HepG2 (cell line): ENCODE measurements around the gene ATP13A1. TPM values are rescaled to one million over a fixed set of nuclear protein-coding genes. Genes with fewer than 3 reads are reported as not detected.

Experiments
- ATF5 ChIP-seq: sonication (generic); formaldehyde crosslinking; IDR thresholded peaks from 2 replicates; pipeline ENCODE4 v1.4.0; 2020; ENCODE audit warnings: mild to moderate bottlenecking, low read depth, missing genetic modification reagents
- DNMT1 ChIP-seq: sonication (generic); formaldehyde crosslinking; IDR thresholded peaks from 2 replicates; pipeline ENCODE4 v1.5.1; 2020; ENCODE audit warnings: mild to moderate bottlenecking, missing genetic modification reagents
- FOXP4 ChIP-seq: sonication (generic); formaldehyde crosslinking; IDR thresholded peaks from 2 replicates; pipeline ENCODE4 v1.4.0; 2020; ENCODE audit warnings: missing genetic modification reagents
- MEIS1 ChIP-seq: sonication (generic); formaldehyde crosslinking; IDR thresholded peaks from 2 replicates; pipeline ENCODE4 v1.9.0; 2021; ENCODE audit warnings: mild to moderate bottlenecking, missing genetic modification reagents, moderate library complexity, borderline replicate concordance
- PAXIP1 ChIP-seq: sonication (generic); formaldehyde crosslinking; conservative IDR thresholded peaks from 2 replicates; pipeline ENCODE4 v1.4.0; 2020; ENCODE audit warnings: mild to moderate bottlenecking, missing genetic modification reagents, moderate library complexity
- POGK ChIP-seq: sonication (generic); formaldehyde crosslinking; conservative IDR thresholded peaks from 2 replicates; pipeline ENCODE4 v1.8.0; 2022; ENCODE audit warnings: mild to moderate bottlenecking, moderate library complexity, missing genetic modification reagents
- RXRB ChIP-seq: IDR thresholded peaks from 2 replicates; pipeline ENCODE4 v1.6.1; 2016; ENCODE audit warnings: borderline replicate concordance, missing genetic modification reagents, missing compliant biosample characterization
- SOX13 ChIP-seq, 3 experiments: fragments of 450-650 bp in 1 of 3; sonication (generic) in 1 of 3; formaldehyde crosslinking in 1 of 3; IDR thresholded peaks in 2 of 3; conservative IDR thresholded peaks in 1 of 3; 2 replicates each; pipeline versions ENCODE4 v1.5.0 to v1.6.1; 2016 to 2020; ENCODE audit warnings: antibody characterized with exemption in 1 of 3, mild to moderate bottlenecking in 1 of 3, missing compliant biosample characterization in 1 of 3, missing genetic modification reagents in 1 of 3, moderate library complexity in 1 of 3
- SP2 ChIP-seq: sonication (generic); formaldehyde crosslinking; IDR thresholded peaks from 2 replicates; pipeline ENCODE4 v1.5.1; 2020; ENCODE audit warnings: mild to moderate bottlenecking, missing genetic modification reagents
- TBX2 ChIP-seq: sonication (generic); formaldehyde crosslinking; IDR thresholded peaks from 2 replicates; pipeline ENCODE4 v1.5.0; 2020; ENCODE audit warnings: missing genetic modification reagents, mild to moderate bottlenecking, borderline replicate concordance
- TMF1 ChIP-seq: sonication (generic); formaldehyde crosslinking; IDR thresholded peaks from 2 replicates; pipeline ENCODE4 v1.8.1; 2022; ENCODE audit warnings: low read depth, missing genetic modification reagents
- ZBTB37 ChIP-seq: sonication (generic); formaldehyde crosslinking; IDR thresholded peaks from 2 replicates; pipeline ENCODE4 v1.4.0; 2020; ENCODE audit warnings: mild to moderate bottlenecking, missing genetic modification reagents
- ZNF543 ChIP-seq: sonication (generic); formaldehyde crosslinking; IDR thresholded peaks from 2 replicates; pipeline ENCODE4 v1.4.0; 2020; ENCODE audit warnings: mild to moderate bottlenecking, missing genetic modification reagents
- ZNF567 ChIP-seq: sonication (generic); formaldehyde crosslinking; IDR thresholded peaks from 2 replicates; pipeline ENCODE4 v1.8.1; 2023; ENCODE audit warnings: mild to moderate bottlenecking, missing genetic modification reagents, borderline replicate concordance
- ZNF766 ChIP-seq: sonication (generic); formaldehyde crosslinking; IDR thresholded peaks from 2 replicates; pipeline ENCODE4 v1.5.0; 2020; ENCODE audit warnings: missing genetic modification reagents, borderline replicate concordance
- polyA plus RNA-seq, 8 experiments: library from polyadenylated mRNA; depleted of rRNA in 3 of 8; stranded (reverse) in 7 of 8; unstranded in 1 of 8; fragments of >200 nt; fragmentation: Illumina TruSeq in 4 of 8; extraction: Trizol in 4 of 8; gene quantifications; 2 replicates each; pipeline versions ENCODE4 v1.2.1 to v1.2.3, GENCODE V29; 2011 to 2016; ENCODE audit warnings: low read depth in 4 of 8, missing spikeins in 1 of 8, mixed read lengths in 1 of 8; ENCODE audit not compliant: insufficient read depth in 1 of 8
- total RNA-seq, 5 experiments: library from RNA; depleted of rRNA; stranded (reverse); fragments of >200 nt; fragmentation: Illumina TruSeq; extraction: Trizol; gene quantifications; 2 replicates each; pipeline ENCODE4 v1.2.3, GENCODE V29; 2016; ENCODE audit warnings: low read depth in 1 of 5

Gene ATP13A1
- total and polyA plus RNA-seq, 2 of the 13 experiments (the other 11 are each of a cell fraction or from before 2014, with no cell fraction given): 23.2 to 41.7 TPM

- no peak for TF ChIP-seq MEIS1 (CRISPR knock-in tag)
- TF ChIP-seq TMF1 (CRISPR knock-in tag): peak; percentile 93
- TF ChIP-seq DNMT1 (CRISPR knock-in tag): 0 out of 2 replicates have a peak, but pooled peaks have one; percentile 9
- no peak for TF ChIP-seq ZNF543 (CRISPR knock-in tag)
- TF ChIP-seq SOX13 (IDR thresholded peaks at IDR 0.05): no peak
- TF ChIP-seq SOX13 (CRISPR knock-in tag; conservative IDR thresholded peaks at IDR 0.05 in 1 of 2, IDR thresholded peaks at IDR 0.05 in 1 of 2): peak in 1 of 2 experiments; percentile 22; a peak in 1 of 4 replicates
- 0 out of 2 replicates have a peak, but pooled peaks have one; percentile 26 for TF ChIP-seq ZNF567 (CRISPR knock-in tag)
- peak; percentile 50; the same call in 1 of the 2 replicates for TF ChIP-seq POGK (CRISPR knock-in tag)
- peak; percentile 36; the same call in 1 of the 2 replicates for TF ChIP-seq PAXIP1
- TF ChIP-seq TBX2 (CRISPR knock-in tag): peak; percentile 84
- no peak; the same call in 1 of the 2 replicates for TF ChIP-seq FOXP4 (CRISPR knock-in tag)
- TF ChIP-seq ZNF766 (CRISPR knock-in tag): 0 out of 2 replicates have a peak, but pooled peaks have one; percentile 59
- 0 out of 2 replicates have a peak, but pooled peaks have one; percentile 23 for TF ChIP-seq ATF5 (CRISPR knock-in tag)
- TF ChIP-seq SP2 (CRISPR knock-in tag): peak; percentile 65
- TF ChIP-seq RXRB (CRISPR knock-in tag): 0 out of 2 replicates have a peak, but pooled peaks have one; percentile 12
- TF ChIP-seq ZBTB37 (CRISPR knock-in tag): peak; percentile 55; the same call in 1 of the 2 replicates
These were observed at the start of gene ATP13A1 (continued) for GRCh38 chr19:19663256-19664120.
